Superior temporal gyrus (tissue), 1 donor: ENCODE measurements around the gene ZNF407.
A peak's percentile ranks its signal among the peaks of the same experiment; 100 is the strongest.

Experiments
- DNase-seq: peaks from one replicate; pipeline ENCODE4 v3.0.0-alpha.2; 2016; ENCODE audit errors: extremely low spot score

Gene ZNF407

GRCh38 chr18:74791501-74792194 is 194.0 kb downstream of the ZNF407 start:
- DNase-seq = no peak

- DNase-seq = no peak
These were observed 196.1 kb downstream of the ZNF407 start for GRCh38 chr18:74793746-74794145.

- no peak for DNase-seq
These were observed 198.1 kb downstream of the ZNF407 start for GRCh38 chr18:74795751-74796150.

- DNase-seq = no peak
These were observed 198.5 kb downstream of the ZNF407 start for GRCh38 chr18:74796211-74796610.

- peak; percentile 38 for DNase-seq
These were observed 199.3 kb downstream of the ZNF407 start for GRCh38 chr18:74796841-74797576.

GRCh38 chr18:74797577-74798151 is 200.0 kb downstream of the ZNF407 start:
- no peak for DNase-seq

GRCh38 chr18:74799542-74799941 is 201.9 kb downstream of the ZNF407 start:
- no peak for DNase-seq

- DNase-seq = no peak
These were observed 202.4 kb downstream of the ZNF407 start for GRCh38 chr18:74800098-74800497.

GRCh38 chr18:74803117-74803516 is 205.4 kb downstream of the ZNF407 start:
- no peak for DNase-seq

GRCh38 chr18:74803769-74804168 is 206.1 kb downstream of the ZNF407 start:
- no peak for DNase-seq

- DNase-seq = no peak
These were observed 207.0 kb downstream of the ZNF407 start for GRCh38 chr18:74804677-74805076.

- DNase-seq = no peak
These were observed 208.4 kb downstream of the ZNF407 start for GRCh38 chr18:74806073-74806472.

GRCh38 chr18:74806700-74807416 is 209.2 kb downstream of the ZNF407 start:
- DNase-seq = no peak

- DNase-seq = no peak
These were observed 219.9 kb downstream of the ZNF407 start for GRCh38 chr18:74817576-74817975.

GRCh38 chr18:74818516-74819175 is 221.0 kb downstream of the ZNF407 start:
- DNase-seq = no peak

- no peak for DNase-seq
These were observed 221.9 kb downstream of the ZNF407 start for GRCh38 chr18:74819433-74820059.

GRCh38 chr18:74820160-74820780 is 222.6 kb downstream of the ZNF407 start:
- no peak for DNase-seq

- DNase-seq = no peak
These were observed 227.8 kb downstream of the ZNF407 start for GRCh38 chr18:74825460-74825859.

GRCh38 chr18:74826572-74826971 is 228.9 kb downstream of the ZNF407 start:
- no peak for DNase-seq

- no peak for DNase-seq
These were observed 230.5 kb downstream of the ZNF407 start for GRCh38 chr18:74828200-74828599.
